HCT116 (cell line): ENCODE data around the gene RNASEH2B. TPM values are rescaled to one million over a fixed set of nuclear protein-coding genes. Genes with fewer than 3 reads are reported as not detected.

Source experiments
- ATAC-seq: fragments of 200-7000 bp; cut with Tn5 transposase; 2 replicates; pipeline ENCODE4 v1.9.1; 2020; ENCODE audit warnings: mild to moderate bottlenecking, moderate library complexity
- BruUV-seq: library from RNA; stranded (reverse); fragments of 400-500 nt; replicated peaks from 2 replicates; lab custom pipeline; 2021; lab: Mats Ljungman, UMichigan
- CTCF ChIA-PET: fragments of 300-600 bp; sonication (Branson Sonifier 250); formaldehyde crosslinking; loops from one replicate; lab custom pipeline; 2021; ENCODE audit warnings: antibody characterized with exemption; lab: Charles Lee
- POLR2A ChIA-PET: fragments of 300-600, 350-600 bp; sonication (Branson Sonifier 250); formaldehyde crosslinking; loops from one replicate; lab custom pipeline; 2021; ENCODE audit warnings: antibody characterized with exemption; lab: Charles Lee
- RAD21 ChIA-PET, 2 experiments: fragments of 300-600 bp; sonication (Branson Sonifier 250); formaldehyde crosslinking; loops; one replicate each; lab custom pipeline; 2023; ENCODE audit warnings: low total read pairs in 2 of 2; ENCODE audit not compliant: uncharacterized antibody in 2 of 2, unreplicated experiment in 2 of 2, low non-redundant PET in 1 of 2; lab: Charles Lee
- DNase-seq: peaks from one replicate; pipeline ENCODE4 v3.0.0-alpha.2; 2010; ENCODE audit warnings: low read depth, low spot score
- H2AFZ ChIP-seq: fragments of 200-600 bp; shearing (Covaris generic), sonication (generic); 2 replicates; pipeline ENCODE4 v1.6.1; 2017; ENCODE audit warnings: low read depth, mixed run types, mixed read lengths, antibody characterized with exemption, low read length; ENCODE audit not compliant: poor library complexity, severe bottlenecking
- H3K27ac ChIP-seq: 2 replicates; pipeline ENCODE4 v1.5.1; 2012; ENCODE audit warnings: low read depth, low read length
- H3K27me3 ChIP-seq: fragments of 200-600 bp; sonication (generic); 2 replicates; pipeline ENCODE4 v1.6.1; 2016; ENCODE audit warnings: mixed run types, low read length, mixed read lengths; ENCODE audit not compliant: insufficient read depth
- H3K36me3 ChIP-seq, 2 experiments: fragments of 200-500 bp in 1 of 2; fragments of 200-600 bp in 1 of 2; sonication (Bioruptor generic) in 1 of 2; sonication (generic) in 1 of 2; 2 replicates each; pipeline versions ENCODE4 v1.5.1 to v1.6.1; 2014 to 2016; ENCODE audit warnings: low read length in 2 of 2, inconsistent platforms in 1 of 2, mixed read lengths in 1 of 2, mixed run types in 1 of 2; ENCODE audit not compliant: insufficient read depth in 2 of 2, control insufficient read depth in 1 of 2
- H3K4me1 ChIP-seq, 2 experiments: fragments of 200-600 bp in 1 of 2; sonication (generic) in 1 of 2; 2 replicates each; pipeline versions ENCODE4 v1.5.1 to v1.6.1; 2012 to 2017; ENCODE audit warnings: low read length in 2 of 2, inconsistent platforms in 1 of 2, mild to moderate bottlenecking in 1 of 2, mixed read lengths in 1 of 2, mixed run types in 1 of 2, moderate library complexity in 1 of 2; ENCODE audit not compliant: insufficient read depth in 2 of 2, control insufficient read depth in 1 of 2
- H3K4me2 ChIP-seq: fragments of 200-600 bp; sonication (generic); 2 replicates; pipeline ENCODE4 v1.6.1; 2017; ENCODE audit warnings: mixed run types, low read length, mixed read lengths
- H3K4me3 ChIP-seq, 2 experiments: fragments of 200-600 bp in 1 of 2; sonication (generic) in 1 of 2; replicated peaks in 1 of 2; 2 replicates each; pipeline ENCODE4 v1.5.1; 2011 to 2016; ENCODE audit warnings: low read length in 2 of 2, control low read depth in 1 of 2, low read depth in 1 of 2, mild to moderate bottlenecking in 1 of 2, mixed read lengths in 1 of 2, mixed run types in 1 of 2
- H3K79me2 ChIP-seq: fragments of 200-600 bp; sonication (generic); 2 replicates; pipeline ENCODE4 v1.6.1; 2017; ENCODE audit warnings: mild to moderate bottlenecking, mixed run types, low read length, moderate library complexity, mixed read lengths; ENCODE audit not compliant: insufficient read depth
- H3K9ac ChIP-seq: fragments of 200-600 bp; sonication (generic); 2 replicates; pipeline ENCODE4 v1.6.1; 2016; ENCODE audit warnings: low read length, mixed read lengths
- H3K9me2 ChIP-seq: fragments of 200-600 bp; sonication (generic), shearing (Covaris generic); 2 replicates; pipeline ENCODE4 v1.6.1; 2017; ENCODE audit warnings: mixed run types, mild to moderate bottlenecking, moderate library complexity; ENCODE audit not compliant: insufficient read depth
- H3K9me3 ChIP-seq, 2 experiments: fragments of 200-500 bp in 1 of 2; fragments of 200-600 bp in 1 of 2; sonication (Bioruptor generic) in 1 of 2; sonication (generic) in 1 of 2; 2 replicates each; pipeline ENCODE4 v1.6.1; 2014 to 2017; ENCODE audit warnings: low read length in 2 of 2, mixed read lengths in 2 of 2, inconsistent platforms in 1 of 2, low read depth in 1 of 2, mild to moderate bottlenecking in 1 of 2, mixed run types in 1 of 2, moderate library complexity in 1 of 2; ENCODE audit not compliant: control insufficient read depth in 1 of 2, insufficient read depth in 1 of 2
- H4K20me1 ChIP-seq: fragments of 200-600 bp; sonication (generic), shearing (Covaris generic); 2 replicates; pipeline ENCODE4 v1.6.1; 2017; ENCODE audit warnings: mixed run types, mild to moderate bottlenecking, moderate library complexity; ENCODE audit not compliant: insufficient read depth
- CBX3 ChIP-seq: IDR thresholded peaks from 2 replicates; pipeline ENCODE4 v1.6.1; 2012; ENCODE audit warnings: low read depth
- CTCF ChIP-seq, 3 experiments: fragments of 200-600 bp in 1 of 3; sonication (generic) in 1 of 3; IDR thresholded peaks in 2 of 3; conservative IDR thresholded peaks in 1 of 3; 2 replicates each; pipeline ENCODE4 v1.5.1; 2012 to 2017; ENCODE audit warnings: low read depth in 2 of 3, low read length in 2 of 3, antibody characterized with exemption in 1 of 3, borderline replicate concordance in 1 of 3, control low read depth in 1 of 3, mild to moderate bottlenecking in 1 of 3, mixed read lengths in 1 of 3, mixed run types in 1 of 3, moderate library complexity in 1 of 3; ENCODE audit not compliant: insufficient read depth in 1 of 3
- EZH2 ChIP-seq: fragments of 200-600 bp; sonication (generic); IDR thresholded peaks from 2 replicates; pipeline ENCODE4 v1.6.1; 2017; ENCODE audit warnings: antibody characterized with exemption, mixed run types
- FOSL1 ChIP-seq: IDR thresholded peaks from 2 replicates; pipeline ENCODE4 v1.6.1; 2012; ENCODE audit warnings: low read depth
- POLR2A ChIP-seq: IDR thresholded peaks from 2 replicates; pipeline ENCODE4 v1.7.0; 2011; ENCODE audit warnings: borderline replicate concordance; ENCODE audit not compliant: insufficient read depth, insufficient read length; ENCODE audit errors: extremely low read depth
- RAD21 ChIP-seq: IDR thresholded peaks from 2 replicates; pipeline ENCODE4 v1.6.1; 2012; ENCODE audit warnings: low read depth, mild to moderate bottlenecking
- SIN3A ChIP-seq: IDR thresholded peaks from 2 replicates; pipeline ENCODE4 v1.6.1; 2012; ENCODE audit warnings: low read depth
- SRF ChIP-seq: IDR thresholded peaks from 2 replicates; pipeline ENCODE4 v1.6.1; 2012; ENCODE audit warnings: low read depth
- intact Hi-C: fragments of 100-400 bp; cut with micrococcal nuclease; formaldehyde crosslinking; loops from 2 replicates; pipeline ENCODE4 v1.10.0; 2022
- total RNA-seq: library from RNA; stranded (reverse); gene quantifications from one replicate; pipeline ENCODE4 v1.2.1, GENCODE V29; 2021; ENCODE audit not compliant: unreplicated experiment
- TF ChIP-seq, protein P1 (sequence below): IDR thresholded peaks from 2 replicates; pipeline ENCODE4 v1.6.1; 2012; ENCODE audit warnings: low read depth

The RNASEH2B gene
- total RNA-seq, 1 experiment from 2014 or later = 41.3 TPM

DNA sequence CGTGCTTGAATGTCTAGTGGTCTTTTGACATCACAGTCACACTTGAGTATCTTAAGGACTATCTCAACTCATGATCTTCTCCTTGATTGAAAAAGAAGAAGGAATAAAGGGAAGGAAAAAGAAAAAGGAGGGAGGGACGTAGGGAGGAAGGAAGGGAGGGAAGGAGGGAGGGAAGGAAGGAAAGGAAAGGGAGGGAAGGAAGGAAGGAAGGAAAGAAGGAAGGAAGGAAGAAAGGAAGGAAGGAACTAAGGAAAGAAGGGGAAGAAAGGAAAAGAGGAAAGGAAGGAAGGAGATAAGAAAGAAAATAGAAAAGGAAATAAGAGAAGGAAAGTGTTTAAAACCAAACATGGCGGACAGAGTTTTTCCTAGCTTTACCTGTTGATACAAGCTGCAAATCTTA, 64.7 kb downstream of the RNASEH2B start (continued):
- TF ChIP-seq, protein P1, sequence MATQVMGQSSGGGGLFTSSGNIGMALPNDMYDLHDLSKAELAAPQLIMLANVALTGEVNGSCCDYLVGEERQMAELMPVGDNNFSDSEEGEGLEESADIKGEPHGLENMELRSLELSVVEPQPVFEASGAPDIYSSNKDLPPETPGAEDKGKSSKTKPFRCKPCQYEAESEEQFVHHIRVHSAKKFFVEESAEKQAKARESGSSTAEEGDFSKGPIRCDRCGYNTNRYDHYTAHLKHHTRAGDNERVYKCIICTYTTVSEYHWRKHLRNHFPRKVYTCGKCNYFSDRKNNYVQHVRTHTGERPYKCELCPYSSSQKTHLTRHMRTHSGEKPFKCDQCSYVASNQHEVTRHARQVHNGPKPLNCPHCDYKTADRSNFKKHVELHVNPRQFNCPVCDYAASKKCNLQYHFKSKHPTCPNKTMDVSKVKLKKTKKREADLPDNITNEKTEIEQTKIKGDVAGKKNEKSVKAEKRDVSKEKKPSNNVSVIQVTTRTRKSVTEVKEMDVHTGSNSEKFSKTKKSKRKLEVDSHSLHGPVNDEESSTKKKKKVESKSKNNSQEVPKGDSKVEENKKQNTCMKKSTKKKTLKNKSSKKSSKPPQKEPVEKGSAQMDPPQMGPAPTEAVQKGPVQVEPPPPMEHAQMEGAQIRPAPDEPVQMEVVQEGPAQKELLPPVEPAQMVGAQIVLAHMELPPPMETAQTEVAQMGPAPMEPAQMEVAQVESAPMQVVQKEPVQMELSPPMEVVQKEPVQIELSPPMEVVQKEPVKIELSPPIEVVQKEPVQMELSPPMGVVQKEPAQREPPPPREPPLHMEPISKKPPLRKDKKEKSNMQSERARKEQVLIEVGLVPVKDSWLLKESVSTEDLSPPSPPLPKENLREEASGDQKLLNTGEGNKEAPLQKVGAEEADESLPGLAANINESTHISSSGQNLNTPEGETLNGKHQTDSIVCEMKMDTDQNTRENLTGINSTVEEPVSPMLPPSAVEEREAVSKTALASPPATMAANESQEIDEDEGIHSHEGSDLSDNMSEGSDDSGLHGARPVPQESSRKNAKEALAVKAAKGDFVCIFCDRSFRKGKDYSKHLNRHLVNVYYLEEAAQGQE = no peak
- TF ChIP-seq EZH2 = no peak
- TF ChIP-seq SRF = no peak
- no peak for TF ChIP-seq RAD21
- TF ChIP-seq, all 23 proteins: peak for 0

GRCh38 chr13:50979187-50979586, 69.6 kb downstream of the RNASEH2B start:
- Histone ChIP-seq H3K27me3 (no peaks in the 10 kb centered on the region), H3K36me3 (no peaks in the 10 kb centered on the region), H3K4me1 (no peaks in the 10 kb centered on the region), H3K27ac (no peak overlapping the region), H3K4me2 (no peak overlapping the region), H2AFZ (no peak overlapping the region), H3K9ac (no peak overlapping the region), H3K79me2 (no peaks in the 10 kb centered on the region), H4K20me1 (no peaks in the 10 kb centered on the region), H3K4me3 (no peak overlapping the region), H3K9me3 (no peaks in the 10 kb centered on the region), H3K9me2 (no peaks in the 10 kb centered on the region)
- RAD21 ChIA-PET = no interaction called here
- TF ChIP-seq FOSL1 (no peak), CTCF (IDR thresholded peaks at IDR 0.05 in 2 of 3, conservative IDR thresholded peaks at IDR 0.05 in 1 of 3; ENCODE audit: borderline replicate concordance in 1 of 3, insufficient read depth in 1 of 3, low read depth in 2 of 3, low read length in 2 of 3) (no peak), RAD21 (no peak), POLR2A (no peak), SIN3A (no peak), CBX3 (no peak)
- TF ChIP-seq, protein P1 = no peak
- DNase-seq (no peak), ATAC-seq (no peak)
- POLR2A ChIA-PET = no interaction called here
- no TSS peak for BruUV-seq
- CTCF ChIA-PET = no interaction called here
- intact Hi-C loops = no loop called here
